Panc1 (cell line): ENCODE results near the gene NTMT1. TPM values are rescaled to one million over a fixed set of nuclear protein-coding genes. Genes with fewer than 3 reads are reported as not detected.

Experiments
- ATAC-seq: fragments of 200-7000 bp; cut with Tn5 transposase; 2 replicates; pipeline ENCODE4 v1.9.1; 2020; ENCODE audit warnings: mild to moderate bottlenecking, moderate library complexity
- BruUV-seq: library from RNA; stranded (reverse); fragments of 400-500 nt; replicated peaks from 2 replicates; lab custom pipeline; 2021; lab: Mats Ljungman, UMichigan
- CTCF ChIA-PET: fragments of 300-600 bp; sonication (Branson Sonifier 250); formaldehyde crosslinking; loops from one replicate; lab custom pipeline; 2022; ENCODE audit warnings: antibody characterized with exemption; lab: Charles Lee
- POLR2A ChIA-PET: fragments of 300-600 bp; sonication (Branson Sonifier 250); formaldehyde crosslinking; loops from one replicate; lab custom pipeline; 2022; ENCODE audit warnings: antibody characterized with exemption; lab: Charles Lee
- DNase-seq: peaks from one replicate; pipeline ENCODE4 v3.0.0-alpha.2; 2010; ENCODE audit warnings: low read depth, low spot score
- H3K27ac ChIP-seq: 2 replicates; pipeline ENCODE4 v1.5.1; 2011; ENCODE audit warnings: mild to moderate bottlenecking, low read length, inconsistent platforms
- H3K27me3 ChIP-seq: fragments of 200-500 bp; sonication (Bioruptor generic); 2 replicates; pipeline ENCODE4 v1.6.0; 2014; ENCODE audit warnings: low read length, inconsistent platforms; ENCODE audit not compliant: control insufficient read depth, insufficient read depth
- H3K36me3 ChIP-seq: fragments of 200-500 bp; sonication (Bioruptor generic); 2 replicates; pipeline ENCODE4 v1.5.1; 2014; ENCODE audit warnings: inconsistent platforms, mild to moderate bottlenecking, low read length, moderate library complexity; ENCODE audit not compliant: control insufficient read depth, insufficient read depth
- H3K4me1 ChIP-seq: 2 replicates; pipeline ENCODE4 v1.5.1; 2011; ENCODE audit warnings: inconsistent platforms, mild to moderate bottlenecking, low read length, moderate library complexity; ENCODE audit not compliant: control insufficient read depth, insufficient read depth
- H3K4me3 ChIP-seq, 2 experiments: 2 replicates each; pipeline ENCODE4 v1.5.1; 2011 to 2012; ENCODE audit warnings: low read depth in 2 of 2, low read length in 2 of 2, mild to moderate bottlenecking in 2 of 2, inconsistent platforms in 1 of 2, moderate library complexity in 1 of 2
- H3K9me3 ChIP-seq: fragments of 200-500 bp; sonication (Bioruptor generic); 2 replicates; pipeline ENCODE4 v1.5.1; 2014; ENCODE audit warnings: low read depth, mild to moderate bottlenecking, inconsistent platforms, low read length, moderate library complexity; ENCODE audit not compliant: control insufficient read depth, insufficient read depth
- CTCF ChIP-seq: fragments of 450-650 bp; IDR thresholded peaks from 2 replicates; pipeline ENCODE4 v1.5.1; 2017; ENCODE audit warnings: mild to moderate bottlenecking
- POLR2AphosphoS5 ChIP-seq: IDR thresholded peaks from 2 replicates; pipeline ENCODE4 v1.6.1; 2012; ENCODE audit warnings: mild to moderate bottlenecking, low read depth, low read length, moderate library complexity
- SIN3A ChIP-seq: IDR thresholded peaks from 2 replicates; pipeline ENCODE4 v1.6.1; 2012; ENCODE audit warnings: low read depth, mild to moderate bottlenecking, low read length, moderate library complexity, borderline replicate concordance; ENCODE audit not compliant: insufficient read depth
- TCF7L2 ChIP-seq: IDR thresholded peaks from 2 replicates; pipeline ENCODE4 v1.6.1; 2011; ENCODE audit warnings: mild to moderate bottlenecking, low read depth, low read length, inconsistent platforms
- in situ Hi-C: cut with HindIII; loops from 2 replicates; pipeline ENCODE4 v1.10.0; 2016; ENCODE audit warnings: low sequenced_read_pairs, low pct_unique_long_range_greater_than_20kb
- intact Hi-C: fragments of 100-400 bp; cut with micrococcal nuclease; formaldehyde crosslinking; loops from one replicate; pipeline ENCODE4 v1.10.0; 2022; ENCODE audit not compliant: unreplicated experiment
- total RNA-seq: library from RNA; stranded (reverse); gene quantifications from one replicate; pipeline ENCODE4 v1.2.1, GENCODE V29; 2021; ENCODE audit not compliant: unreplicated experiment
- TF ChIP-seq, protein P1 (sequence below), 2 experiments: IDR thresholded peaks; 2 replicates each; pipeline ENCODE4 v1.6.1; 2011 to 2012; ENCODE audit warnings: low read depth in 2 of 2, control low read depth in 1 of 2, low read length in 1 of 2, mild to moderate bottlenecking in 1 of 2, moderate library complexity in 1 of 2; ENCODE audit not compliant: insufficient read depth in 1 of 2

NTMT1 gene
- total RNA-seq, 1 experiment from 2014 or later: 47.5 TPM

DNA sequence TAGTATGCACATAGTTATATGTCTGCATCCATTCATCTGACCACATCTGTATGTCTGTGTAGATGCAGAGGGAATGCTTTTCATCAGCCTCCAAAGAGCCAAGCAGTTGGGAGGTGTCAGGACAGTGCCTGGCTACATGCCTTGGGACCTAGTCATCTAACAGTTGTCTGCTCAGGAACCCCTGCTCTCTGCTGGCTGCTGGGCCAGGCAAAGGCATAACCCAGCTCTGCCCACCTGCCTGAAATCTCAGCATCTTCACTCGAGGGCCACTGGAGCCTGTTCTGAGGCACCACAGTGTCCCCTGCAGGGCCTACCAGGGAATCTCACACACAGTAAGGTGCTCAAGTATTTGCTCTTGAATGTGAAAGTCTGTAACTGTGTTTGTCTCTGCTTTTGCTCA is 8.8 kb upstream of the NTMT1 start:
- Histone ChIP-seq H3K27me3 (no peaks in the 10 kb centered on the region), H3K36me3 (no peaks in the 10 kb centered on the region), H3K9me3 (no peaks in the 10 kb centered on the region), H3K27ac (no peak overlapping the region), H3K4me1 (peaks cover 6% of the 10 kb centered on the region; the same call in 1 of the 2 replicates), H3K4me3 (no peak overlapping the region)
- no TSS peak for BruUV-seq
- in situ Hi-C loops (no loop called here), intact Hi-C loops (loop anchor here (10.0 kb wide), 1 partner anchor 482 kb away; no protein-coding TSS in a partner anchor)
- DNase-seq (no peak), ATAC-seq (peak; percentile 86)
- POLR2A ChIA-PET: no interaction called here
- no peak for TF ChIP-seq TCF7L2
- peak; percentile 71 for TF ChIP-seq CTCF
- CTCF ChIA-PET: interaction anchor here (0.5 kb wide), 1 partner anchor 128 kb away, joined by 4 read pairs; no protein-coding TSS in a partner anchor

DNA sequence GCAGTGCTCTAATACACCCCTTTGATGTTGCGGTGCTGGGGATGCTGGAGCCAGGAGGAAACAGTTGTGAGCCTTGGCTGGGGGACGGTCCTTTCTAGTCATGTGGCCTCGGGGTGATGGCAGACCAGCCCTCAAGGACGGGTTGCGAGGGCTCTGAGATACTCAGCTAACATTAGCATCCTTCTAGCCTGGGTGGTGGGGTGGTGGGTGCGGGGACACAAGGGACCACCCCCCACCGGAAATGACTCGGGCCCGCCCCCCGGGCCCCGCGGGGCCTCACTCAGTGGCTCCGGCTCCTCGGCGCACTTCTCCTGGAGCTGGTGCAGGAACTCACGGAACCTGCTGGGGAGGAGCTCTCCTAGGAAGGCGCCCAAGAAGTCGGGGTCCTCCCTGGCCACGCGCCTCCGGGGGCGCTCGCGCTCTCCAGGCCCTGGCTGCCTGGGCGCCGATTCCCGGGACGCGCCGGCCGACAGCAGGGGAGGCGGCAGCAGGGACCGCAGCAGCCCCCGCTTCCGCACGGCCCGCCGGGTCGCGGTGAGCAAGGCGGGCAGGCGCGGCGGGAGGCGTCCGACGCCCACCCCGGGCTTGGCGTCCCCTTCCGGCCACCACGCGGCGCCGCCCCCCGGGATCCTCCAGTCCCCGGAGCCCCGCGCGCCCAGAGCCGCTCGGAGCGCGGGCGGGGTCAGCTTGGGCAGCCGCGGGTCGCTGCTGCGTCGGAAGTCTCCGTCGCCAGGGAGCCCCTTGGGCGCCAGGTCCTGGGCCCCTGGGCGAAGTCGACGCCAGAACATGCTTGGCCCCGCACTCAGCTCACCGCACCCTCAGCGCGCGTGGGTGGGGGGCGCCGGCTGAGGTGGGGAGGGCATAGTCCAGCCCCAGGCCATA is 5.9 kb upstream of the NTMT1 start:
- CTCF ChIA-PET: no interaction called here

More for the DNA sequence above, 5.9 kb upstream of the NTMT1 start:
- peak overlapping the region in 1 of 2 experiments; percentile 27; a peak in 1 of 4 replicates for H3K4me3 ChIP-seq
- H3K27me3 ChIP-seq: no peaks in the 10 kb centered on the region
- POLR2A ChIA-PET: no interaction called here
- no peak overlapping the region for H3K27ac ChIP-seq
- ATAC-seq (no peak), DNase-seq (no peak)
- no TSS peak for BruUV-seq
- TF ChIP-seq TCF7L2 (no peak), SIN3A (no peak), CTCF (no peak), POLR2AphosphoS5 (no peak)
- TF ChIP-seq, protein P1, sequence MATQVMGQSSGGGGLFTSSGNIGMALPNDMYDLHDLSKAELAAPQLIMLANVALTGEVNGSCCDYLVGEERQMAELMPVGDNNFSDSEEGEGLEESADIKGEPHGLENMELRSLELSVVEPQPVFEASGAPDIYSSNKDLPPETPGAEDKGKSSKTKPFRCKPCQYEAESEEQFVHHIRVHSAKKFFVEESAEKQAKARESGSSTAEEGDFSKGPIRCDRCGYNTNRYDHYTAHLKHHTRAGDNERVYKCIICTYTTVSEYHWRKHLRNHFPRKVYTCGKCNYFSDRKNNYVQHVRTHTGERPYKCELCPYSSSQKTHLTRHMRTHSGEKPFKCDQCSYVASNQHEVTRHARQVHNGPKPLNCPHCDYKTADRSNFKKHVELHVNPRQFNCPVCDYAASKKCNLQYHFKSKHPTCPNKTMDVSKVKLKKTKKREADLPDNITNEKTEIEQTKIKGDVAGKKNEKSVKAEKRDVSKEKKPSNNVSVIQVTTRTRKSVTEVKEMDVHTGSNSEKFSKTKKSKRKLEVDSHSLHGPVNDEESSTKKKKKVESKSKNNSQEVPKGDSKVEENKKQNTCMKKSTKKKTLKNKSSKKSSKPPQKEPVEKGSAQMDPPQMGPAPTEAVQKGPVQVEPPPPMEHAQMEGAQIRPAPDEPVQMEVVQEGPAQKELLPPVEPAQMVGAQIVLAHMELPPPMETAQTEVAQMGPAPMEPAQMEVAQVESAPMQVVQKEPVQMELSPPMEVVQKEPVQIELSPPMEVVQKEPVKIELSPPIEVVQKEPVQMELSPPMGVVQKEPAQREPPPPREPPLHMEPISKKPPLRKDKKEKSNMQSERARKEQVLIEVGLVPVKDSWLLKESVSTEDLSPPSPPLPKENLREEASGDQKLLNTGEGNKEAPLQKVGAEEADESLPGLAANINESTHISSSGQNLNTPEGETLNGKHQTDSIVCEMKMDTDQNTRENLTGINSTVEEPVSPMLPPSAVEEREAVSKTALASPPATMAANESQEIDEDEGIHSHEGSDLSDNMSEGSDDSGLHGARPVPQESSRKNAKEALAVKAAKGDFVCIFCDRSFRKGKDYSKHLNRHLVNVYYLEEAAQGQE (IDR thresholded peaks at IDR 0.05; ENCODE audit: insufficient read depth in 1 of 2, low read depth in 2 of 2, low read length in 1 of 2): no peak
- H3K36me3 ChIP-seq: no peaks in the 10 kb centered on the region
- in situ Hi-C loops (no loop called here), intact Hi-C loops (loop anchor here (10.0 kb wide), 1 partner anchor 485 kb away; no protein-coding TSS in a partner anchor)
- H3K4me1 ChIP-seq: 0 out of 2 replicates have a peak, but pooled peaks cover 4% of the 10 kb centered on the region
- no peaks in the 10 kb centered on the region for H3K9me3 ChIP-seq
